HG03064 (cell line): Measurements from ENCODE around the gene TNIK.
A peak's percentile ranks its signal among the peaks of the same experiment; 100 is the strongest.
"Not testable (repeated sequence)": the region's sequence is repeated elsewhere in the genome, so short reads cannot be mapped to it uniquely, and the experiment has no call there.

Experiments
- ATAC-seq: cut with Tn5 transposase; IDR thresholded peaks from one replicate; pipeline ENCODE4 v1.9.1; 2021; ENCODE audit warnings: low read depth; ENCODE audit not compliant: unreplicated experiment

The TNIK gene

GRCh38 chr3:171119402-171119801 is 340.8 kb downstream of the TNIK start:
- ATAC-seq: not testable (repeated sequence)

DNA sequence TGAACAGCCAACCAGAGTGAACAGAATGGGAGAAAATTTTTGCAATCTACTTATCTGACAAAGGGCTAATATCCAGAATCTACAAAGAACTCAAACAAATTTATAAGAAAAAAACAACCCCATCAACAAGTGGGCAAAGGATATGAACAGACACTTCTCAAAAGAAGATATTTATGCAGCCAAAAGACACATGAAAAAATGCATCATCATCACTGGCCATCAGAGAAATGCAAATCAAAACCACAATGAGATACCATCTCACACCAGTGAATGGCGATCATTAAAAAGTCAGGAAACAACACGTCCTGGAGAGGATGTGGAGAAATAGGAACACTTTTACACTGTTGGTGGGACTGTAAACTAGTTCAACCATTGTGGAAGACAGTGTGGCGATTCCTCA is 341.2 kb downstream of the TNIK start:
- ATAC-seq: not testable (repeated sequence)

DNA sequence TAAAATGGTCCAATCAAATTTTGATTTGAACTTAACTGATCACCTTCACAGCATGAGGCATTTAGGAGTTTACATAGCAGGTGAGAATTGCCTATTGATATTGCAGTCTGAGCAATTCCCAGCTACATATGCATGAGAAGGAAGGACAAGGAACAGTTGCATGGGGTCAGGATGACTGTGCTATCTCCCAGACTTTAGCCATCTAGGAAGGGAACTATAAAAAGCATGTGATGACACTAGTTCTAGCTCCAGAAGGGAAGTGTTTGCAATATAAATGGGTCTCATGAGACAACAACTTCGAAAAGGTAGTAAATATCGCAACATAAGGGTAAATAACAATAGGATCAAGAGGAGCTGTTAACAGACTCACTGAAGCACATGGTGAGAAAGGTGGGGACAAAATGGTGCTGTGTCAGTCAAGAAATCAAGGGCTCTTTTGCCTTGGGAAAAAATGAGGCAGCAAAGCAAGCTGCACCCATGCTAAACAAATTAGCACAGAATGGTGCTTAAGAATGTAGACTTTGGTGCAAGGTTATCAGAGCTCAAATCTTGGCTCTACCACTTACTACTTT is 343.3 kb downstream of the TNIK start:
- ATAC-seq: no peak

DNA sequence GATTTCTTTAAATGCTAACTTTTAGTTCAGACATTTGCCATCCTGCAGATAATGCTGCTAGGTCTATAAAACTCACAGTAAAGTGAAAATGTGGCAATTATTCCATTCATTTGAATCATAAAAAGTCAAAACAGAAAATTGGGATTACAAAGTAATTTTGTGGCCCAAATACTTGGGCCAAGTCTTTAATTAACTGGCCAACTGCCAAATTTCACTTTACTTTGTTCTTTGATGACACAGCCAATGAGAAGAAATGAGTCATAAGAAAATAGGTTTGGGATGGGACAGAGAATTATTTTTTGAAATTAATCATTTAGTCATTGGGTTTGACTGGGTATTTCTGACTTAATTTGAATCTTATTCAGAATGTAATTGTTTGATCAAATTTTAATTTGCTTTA is 343.8 kb downstream of the TNIK start:
- no peak for ATAC-seq

- no peak for ATAC-seq
These were observed 344.5 kb downstream of the TNIK start for GRCh38 chr3:171115667-171116066.

DNA sequence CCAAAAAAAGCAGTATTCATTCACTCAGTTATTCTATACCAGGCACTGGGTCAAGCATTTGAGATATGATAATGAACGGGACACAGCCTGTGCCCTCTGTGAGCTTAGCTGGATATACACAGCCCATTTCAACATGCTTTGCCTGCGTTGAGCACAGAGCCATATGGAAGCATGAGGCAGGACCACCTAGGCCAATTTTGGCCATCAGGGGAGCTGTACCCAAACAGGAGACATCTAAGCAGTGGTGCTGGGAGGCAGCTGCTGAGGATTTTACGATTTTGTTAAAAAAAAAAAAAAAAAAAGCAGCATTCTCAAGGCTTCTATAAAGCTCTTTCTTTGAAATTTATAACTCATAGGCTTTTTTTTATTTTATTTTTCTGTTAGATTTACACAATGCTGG is 346.5 kb downstream of the TNIK start:
- no peak for ATAC-seq

DNA sequence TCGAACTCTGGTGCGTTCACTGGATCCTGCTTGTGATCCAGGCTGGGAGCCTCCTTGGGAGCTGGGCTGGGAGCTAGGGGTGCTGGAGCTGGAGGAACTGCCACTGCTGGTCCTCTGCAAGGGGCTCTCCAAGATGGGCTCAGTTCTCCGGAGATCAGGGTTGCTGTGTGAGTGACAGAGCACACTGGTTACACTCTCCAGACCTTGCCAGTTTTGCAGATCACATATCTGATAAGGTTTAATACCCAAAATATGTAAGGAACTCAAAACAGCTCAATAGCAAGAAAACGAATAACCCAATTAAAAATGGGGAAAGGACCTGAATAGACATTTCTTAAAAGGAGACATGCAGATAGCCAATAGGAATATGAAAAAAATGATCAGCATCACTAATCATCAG is 349.5 kb downstream of the TNIK start:
- ATAC-seq: no peak

DNA sequence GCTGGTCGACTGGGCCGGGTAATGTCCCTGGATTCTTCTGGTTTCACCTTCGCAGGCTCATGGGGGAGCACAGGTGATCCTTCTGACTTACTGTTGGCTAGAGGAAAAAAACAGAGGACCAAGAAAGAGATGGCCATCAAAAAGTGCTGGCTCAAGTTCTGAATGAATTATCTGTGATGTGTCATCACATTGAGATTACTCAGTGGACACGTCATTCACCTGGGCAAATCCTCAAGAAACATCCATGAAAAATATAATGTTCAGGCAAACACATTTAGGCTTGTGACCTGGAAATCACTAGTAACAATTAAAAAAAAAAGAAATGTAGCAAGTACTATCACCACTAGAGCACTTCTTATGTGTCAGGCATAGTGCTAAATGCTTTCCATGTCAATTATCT is 352.1 kb downstream of the TNIK start:
- ATAC-seq: no peak

DNA sequence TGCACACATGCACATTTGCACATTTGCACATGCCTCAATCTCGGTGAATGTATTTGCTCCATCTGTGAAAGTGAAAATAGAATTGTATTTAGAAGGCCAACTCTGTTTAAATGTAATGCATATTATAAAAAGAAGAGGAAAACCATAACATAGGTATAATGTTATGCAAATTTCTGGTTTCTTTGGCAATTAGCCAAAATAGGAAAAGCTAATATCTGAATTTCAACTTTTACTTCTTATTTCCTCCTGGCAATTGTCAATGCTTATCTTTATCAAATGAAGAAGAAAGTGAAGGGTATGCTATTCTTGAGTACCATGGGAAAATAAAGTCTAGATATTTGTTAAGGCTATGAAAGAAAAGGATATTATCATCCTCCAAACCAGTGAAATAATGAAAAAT is 357.0 kb downstream of the TNIK start:
- no peak for ATAC-seq

GRCh38 chr3:171101982-171102641 is 358.1 kb downstream of the TNIK start:
- ATAC-seq: no peak

- no peak for ATAC-seq
These were observed 360.3 kb downstream of the TNIK start for GRCh38 chr3:171099911-171100310.

- peak; percentile 85 for ATAC-seq
These were observed 365.1 kb downstream of the TNIK start for GRCh38 chr3:171095063-171095462.

GRCh38 chr3:171094411-171094810 is 365.8 kb downstream of the TNIK start:
- ATAC-seq: no peak

GRCh38 chr3:171093462-171093861 is 366.7 kb downstream of the TNIK start:
- no peak for ATAC-seq

- no peak for ATAC-seq
These were observed 367.7 kb downstream of the TNIK start for GRCh38 chr3:171092467-171092911.

- no peak for ATAC-seq
These were observed 369.9 kb downstream of the TNIK start for GRCh38 chr3:171090321-171090720.

DNA sequence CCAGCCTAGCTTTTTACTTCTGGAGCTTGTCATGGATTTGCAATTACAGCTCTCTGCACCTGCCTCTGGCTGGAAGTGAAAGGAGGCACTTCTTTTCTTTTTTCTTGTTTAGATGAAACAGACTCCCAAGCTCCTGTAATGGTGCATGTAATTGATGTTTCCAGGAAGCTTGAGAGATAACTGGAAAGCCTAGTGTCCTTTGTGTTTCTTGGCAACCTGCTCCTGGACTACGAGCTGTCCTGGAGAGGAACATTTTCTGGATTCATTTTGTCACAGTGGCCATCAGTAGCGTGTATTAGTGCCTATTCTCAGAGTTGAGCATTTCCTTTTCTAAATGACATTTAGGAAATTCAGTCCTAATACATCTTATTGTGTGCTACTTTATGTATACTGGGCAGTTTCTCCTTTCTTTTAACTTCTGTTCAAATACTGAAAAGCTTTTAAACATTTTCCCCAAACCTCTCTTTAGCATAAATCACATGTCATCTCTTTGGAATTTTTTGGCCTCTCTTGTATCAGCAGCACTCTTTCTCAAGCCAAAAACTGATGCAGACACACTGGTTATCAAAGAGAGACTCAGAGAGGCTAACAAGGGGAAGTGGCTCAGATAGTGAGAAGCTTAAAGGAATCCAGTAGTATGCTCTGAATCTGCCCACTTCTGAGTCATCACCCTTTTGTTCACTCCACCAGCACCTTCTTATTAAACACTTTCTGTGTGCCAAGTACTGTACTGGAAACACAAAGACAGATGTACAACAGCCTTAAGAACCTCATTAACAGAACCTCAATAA is 371.0 kb downstream of the TNIK start:
- ATAC-seq: no peak

GRCh38 chr3:171088496-171088895 is 371.7 kb downstream of the TNIK start:
- ATAC-seq: no peak

GRCh38 chr3:171086914-171087313 is 373.3 kb downstream of the TNIK start:
- no peak for ATAC-seq

GRCh38 chr3:171077261-171077660 is 382.9 kb downstream of the TNIK start:
- ATAC-seq: no peak

DNA sequence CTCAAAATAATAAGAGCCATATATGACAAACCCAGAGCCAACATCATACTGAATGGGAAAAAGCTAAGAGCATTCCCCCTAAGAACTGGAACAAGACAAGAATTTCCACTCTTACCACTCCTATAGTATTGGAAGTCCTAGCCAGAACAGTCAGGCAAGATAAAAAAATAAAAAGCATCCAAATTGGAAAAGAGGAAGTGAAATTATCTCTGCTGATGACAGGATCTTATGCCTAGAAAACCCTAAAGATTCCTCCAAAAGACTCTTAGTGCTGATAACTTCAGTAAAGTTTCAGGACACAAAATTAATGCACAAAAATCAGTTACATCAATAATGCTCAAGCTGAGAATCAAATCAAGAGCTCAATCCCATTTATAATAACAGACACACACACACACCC is 387.8 kb downstream of the TNIK start:
- ATAC-seq: no peak

DNA sequence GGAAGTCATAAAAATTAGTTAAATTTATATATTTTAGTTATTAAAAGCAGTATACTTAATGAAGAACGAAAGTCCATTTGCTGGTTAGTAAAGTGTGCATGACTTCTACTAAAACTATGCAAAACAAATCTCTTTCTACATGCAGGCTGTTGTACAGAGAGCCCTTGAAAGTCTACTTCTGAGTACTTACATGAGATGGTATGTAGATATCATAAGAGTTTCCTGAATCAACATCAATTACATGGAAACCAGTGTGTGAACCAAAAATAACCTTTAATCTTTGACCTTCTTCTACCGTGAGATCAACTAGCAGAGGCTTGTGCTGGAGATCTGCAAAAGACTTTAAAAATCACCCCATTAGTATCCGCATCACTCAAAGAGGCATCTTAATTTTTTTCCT is 391.5 kb downstream of the TNIK start:
- ATAC-seq: no peak
